Measurements from ENCODE around the gene HOXA6.

- TF ChIP-seq POLR2AphosphoS5 (IDR thresholded peaks at IDR 0.05; ENCODE audit: low read depth, low read length), result no peak
- no peak for TF ChIP-seq CTCF (IDR thresholded peaks at IDR 0.05 in 2 of 3, conservative IDR thresholded peaks at IDR 0.05 in 1 of 3; ENCODE audit: borderline replicate concordance in 1 of 3, insufficient read depth in 1 of 3, low read depth in 2 of 3, low read length in 2 of 3)
- no peak for TF ChIP-seq EGR1 (IDR thresholded peaks at IDR 0.05; ENCODE audit: low read depth)
- no peak for TF ChIP-seq CEBPB (IDR thresholded peaks at IDR 0.05; ENCODE audit: low read depth)
- no peak for TF ChIP-seq ZFX (IDR thresholded peaks at IDR 0.05)
- no peak for TF ChIP-seq REST (IDR thresholded peaks at IDR 0.05; ENCODE audit: low read depth)
- TF ChIP-seq EZH2phosphoT487 (IDR thresholded peaks at IDR 0.05; ENCODE audit: borderline replicate concordance), result no peak
- no peak for TF ChIP-seq SIN3A (IDR thresholded peaks at IDR 0.05; ENCODE audit: low read depth)
- no peak for TF ChIP-seq POLR2A (IDR thresholded peaks at IDR 0.05; ENCODE audit: borderline replicate concordance, extremely low read depth, insufficient read depth, insufficient read length)
- TF ChIP-seq YY1 (IDR thresholded peaks at IDR 0.05; ENCODE audit: extremely low read depth, insufficient replicate concordance, low read depth, low read length), result no peak
- no peak for TF ChIP-seq EZH2 (IDR thresholded peaks at IDR 0.05)
- no peak for TF ChIP-seq CBX3 (IDR thresholded peaks at IDR 0.05; ENCODE audit: low read depth)
- no peak for TF ChIP-seq ZNF274 (IDR thresholded peaks at IDR 0.05; ENCODE audit: low read depth, low read length)
Measured at GRCh38 chr7:27132214-27132613, 15.4 kb downstream of the HOXA6 start.

Data from HCT116 (cell line).